ENCODE data around the gene SYCN. TPM values are rescaled to one million over a fixed set of nuclear protein-coding genes. Genes with fewer than 3 reads are reported as not detected.

The SYCN gene
- polyA plus RNA-seq, 1 donor: not detected

GRCh38 chr19:39179754-39180153, 24.3 kb downstream of the SYCN start:
- WGBS (ENCODE audit: insufficient coverage, low lambda C conversion rate): no CpG with 5 or more reads among the region's 10 CpGs
- H3K4me3 ChIP-seq (ENCODE audit: low read length): no peak overlapping the region
- H3K4me1 ChIP-seq (ENCODE audit: control insufficient read depth, insufficient read depth, low read length): no peaks in the 10 kb centered on the region
- no peak overlapping the region for H3K27ac ChIP-seq (ENCODE audit: low read length)
- H3K9me3 ChIP-seq (ENCODE audit: control insufficient read depth, low read depth, low read length): no peaks in the 10 kb centered on the region
- H3K27me3 ChIP-seq (ENCODE audit: control insufficient read depth, insufficient read depth, low read length): no peaks in the 10 kb centered on the region
- peaks cover 58% of the 10 kb centered on the region for H3K36me3 ChIP-seq (ENCODE audit: control insufficient read depth, insufficient read depth, low read length)
- no peak for DNase-seq

GRCh38 chr19:39178296-39179006, 25.6 kb downstream of the SYCN start:
- no peak overlapping the region for H3K4me3 ChIP-seq (ENCODE audit: low read length)
- peaks cover 70% of the 10 kb centered on the region for H3K36me3 ChIP-seq (ENCODE audit: control insufficient read depth, insufficient read depth, low read length)
- H3K27ac ChIP-seq (ENCODE audit: low read length): no peak overlapping the region
- no peaks in the 10 kb centered on the region for H3K9me3 ChIP-seq (ENCODE audit: control insufficient read depth, low read depth, low read length)
- H3K27me3 ChIP-seq (ENCODE audit: control insufficient read depth, insufficient read depth, low read length): no peaks in the 10 kb centered on the region
- no peak for DNase-seq
- WGBS (ENCODE audit: insufficient coverage, low lambda C conversion rate): no CpG with 5 or more reads among the region's 30 CpGs
- H3K4me1 ChIP-seq (ENCODE audit: control insufficient read depth, insufficient read depth, low read length): no peaks in the 10 kb centered on the region

- no peak for DNase-seq
- no peaks in the 10 kb centered on the region for H3K9me3 ChIP-seq (ENCODE audit: control insufficient read depth, low read depth, low read length)
- WGBS (ENCODE audit: insufficient coverage, low lambda C conversion rate): no CpG with 5 or more reads among the region's 11 CpGs
- no peaks in the 10 kb centered on the region for H3K27me3 ChIP-seq (ENCODE audit: control insufficient read depth, insufficient read depth, low read length)
- H3K4me1 ChIP-seq (ENCODE audit: control insufficient read depth, insufficient read depth, low read length): no peaks in the 10 kb centered on the region
- peaks cover 77% of the 10 kb centered on the region for H3K36me3 ChIP-seq (ENCODE audit: control insufficient read depth, insufficient read depth, low read length)
- H3K27ac ChIP-seq (ENCODE audit: low read length): no peak overlapping the region
- no peak overlapping the region for H3K4me3 ChIP-seq (ENCODE audit: low read length)
These were observed 26.3 kb downstream of the SYCN start for GRCh38 chr19:39177736-39178135.

- H3K4me3 ChIP-seq (ENCODE audit: low read length): no peak overlapping the region
- peaks cover 83% of the 10 kb centered on the region for H3K36me3 ChIP-seq (ENCODE audit: control insufficient read depth, insufficient read depth, low read length)
- no peak overlapping the region for H3K27ac ChIP-seq (ENCODE audit: low read length)
- no peaks in the 10 kb centered on the region for H3K9me3 ChIP-seq (ENCODE audit: control insufficient read depth, low read depth, low read length)
- DNase-seq: no peak
- H3K27me3 ChIP-seq (ENCODE audit: control insufficient read depth, insufficient read depth, low read length): no peaks in the 10 kb centered on the region
- no CpG with 5 or more reads among the region's 10 CpGs for WGBS (ENCODE audit: insufficient coverage, low lambda C conversion rate)
- H3K4me1 ChIP-seq (ENCODE audit: control insufficient read depth, insufficient read depth, low read length): no peaks in the 10 kb centered on the region
These were observed 26.9 kb downstream of the SYCN start for GRCh38 chr19:39177110-39177699.

GRCh38 chr19:39175564-39175963, 28.5 kb downstream of the SYCN start:
- Histone ChIP-seq H3K4me3 (ENCODE audit: low read length) (no peak overlapping the region), H3K4me1 (ENCODE audit: control insufficient read depth, insufficient read depth, low read length) (no peaks in the 10 kb centered on the region)
- no CpG with 5 or more reads among the region's 7 CpGs for WGBS (ENCODE audit: insufficient coverage, low lambda C conversion rate)

GRCh38 chr19:39174558-39175544, 29.2 kb downstream of the SYCN start:
- Histone ChIP-seq H3K9me3 (ENCODE audit: control insufficient read depth, low read depth, low read length) (no peaks in the 10 kb centered on the region), H3K4me3 (ENCODE audit: low read length) (no peak overlapping the region), H3K27ac (ENCODE audit: low read length) (no peak overlapping the region), H3K27me3 (ENCODE audit: control insufficient read depth, insufficient read depth, low read length) (no peaks in the 10 kb centered on the region), H3K4me1 (ENCODE audit: control insufficient read depth, insufficient read depth, low read length) (no peaks in the 10 kb centered on the region), H3K36me3 (ENCODE audit: control insufficient read depth, insufficient read depth, low read length) (peaks cover 93% of the 10 kb centered on the region)
- no peak for DNase-seq
- WGBS (ENCODE audit: insufficient coverage, low lambda C conversion rate): no CpG with 5 or more reads among the region's 43 CpGs

More at GRCh38 chr19:39175564-39175963, 28.5 kb downstream of the SYCN start:
- DNase-seq: no peak
- peaks cover 89% of the 10 kb centered on the region for H3K36me3 ChIP-seq (ENCODE audit: control insufficient read depth, insufficient read depth, low read length)
- no peaks in the 10 kb centered on the region for H3K9me3 ChIP-seq (ENCODE audit: control insufficient read depth, low read depth, low read length)
- H3K27ac ChIP-seq (ENCODE audit: low read length): no peak overlapping the region
- no peaks in the 10 kb centered on the region for H3K27me3 ChIP-seq (ENCODE audit: control insufficient read depth, insufficient read depth, low read length)

GRCh38 chr19:39174142-39174541, 29.9 kb downstream of the SYCN start:
- Histone ChIP-seq H3K9me3 (ENCODE audit: control insufficient read depth, low read depth, low read length) (no peaks in the 10 kb centered on the region), H3K27me3 (ENCODE audit: control insufficient read depth, insufficient read depth, low read length) (no peaks in the 10 kb centered on the region), H3K36me3 (ENCODE audit: control insufficient read depth, insufficient read depth, low read length) (peaks cover 92% of the 10 kb centered on the region), H3K4me3 (ENCODE audit: low read length) (no peak overlapping the region), H3K27ac (ENCODE audit: low read length) (no peak overlapping the region), H3K4me1 (ENCODE audit: control insufficient read depth, insufficient read depth, low read length) (no peaks in the 10 kb centered on the region)
- no peak for DNase-seq
- WGBS (ENCODE audit: insufficient coverage, low lambda C conversion rate): no CpG with 5 or more reads among the region's 16 CpGs

GRCh38 chr19:39173502-39173991, 30.5 kb downstream of the SYCN start:
- H3K36me3 ChIP-seq (ENCODE audit: control insufficient read depth, insufficient read depth, low read length): peaks cover 91% of the 10 kb centered on the region
- no peaks in the 10 kb centered on the region for H3K9me3 ChIP-seq (ENCODE audit: control insufficient read depth, low read depth, low read length)
- WGBS (ENCODE audit: insufficient coverage, low lambda C conversion rate): no CpG with 5 or more reads among the region's 25 CpGs
- H3K4me1 ChIP-seq (ENCODE audit: control insufficient read depth, insufficient read depth, low read length): no peaks in the 10 kb centered on the region
- no peaks in the 10 kb centered on the region for H3K27me3 ChIP-seq (ENCODE audit: control insufficient read depth, insufficient read depth, low read length)
- no peak overlapping the region for H3K27ac ChIP-seq (ENCODE audit: low read length)
- H3K4me3 ChIP-seq (ENCODE audit: low read length): no peak overlapping the region
- DNase-seq: no peak

- no CpG with 5 or more reads among the region's 45 CpGs for WGBS (ENCODE audit: insufficient coverage, low lambda C conversion rate)
- Histone ChIP-seq H3K36me3 (ENCODE audit: control insufficient read depth, insufficient read depth, low read length) (peaks cover 87% of the 10 kb centered on the region), H3K4me3 (ENCODE audit: low read length) (no peak overlapping the region), H3K9me3 (ENCODE audit: control insufficient read depth, low read depth, low read length) (no peaks in the 10 kb centered on the region), H3K4me1 (ENCODE audit: control insufficient read depth, insufficient read depth, low read length) (no peaks in the 10 kb centered on the region), H3K27me3 (ENCODE audit: control insufficient read depth, insufficient read depth, low read length) (no peaks in the 10 kb centered on the region), H3K27ac (ENCODE audit: low read length) (no peak overlapping the region)
- DNase-seq: no peak
These were observed 31.2 kb downstream of the SYCN start for GRCh38 chr19:39172700-39173501.
